Activated T-cell treated with anti-CD3 and anti-CD28 coated beads, Interleukin-2, amount 50 U/mL, for 48 hours (primary cell): ENCODE results near the gene SKI.
A peak's percentile ranks its signal among the peaks of the same experiment; 100 is the strongest.

ENCODE experiments used
- DNase-seq, 2 experiments: peaks; one replicate each; pipeline ENCODE4 v3.0.0-alpha.2; 2020

SKI gene

GRCh38 chr1:2228157-2228594, at the start of gene SKI:
TSS of gene SKI (plus strand) at chr1:2228319. CDS start at chr1:2228767, 448 bp downstream.
- DNase-seq: no peak

GRCh38 chr1:2178875-2179274, 49.2 kb upstream of the SKI start:
- no peak for DNase-seq

GRCh38 chr1:2179283-2180013, 48.7 kb upstream of the SKI start:
- DNase-seq: no peak

GRCh38 chr1:2180297-2181245, 47.5 kb upstream of the SKI start:
- no peak for DNase-seq

GRCh38 chr1:2181271-2181670, 46.8 kb upstream of the SKI start:
- DNase-seq: no peak

GRCh38 chr1:2181752-2182151, 46.4 kb upstream of the SKI start:
- no peak for DNase-seq

GRCh38 chr1:2182376-2182775, 45.7 kb upstream of the SKI start:
- DNase-seq: no peak

- no peak for DNase-seq
Observed at GRCh38 chr1:2183937-2184334, 44.2 kb upstream of the SKI start.

GRCh38 chr1:2184531-2184930, 43.6 kb upstream of the SKI start:
- DNase-seq: no peak

- no peak for DNase-seq
Observed at GRCh38 chr1:2184934-2185333, 43.2 kb upstream of the SKI start.

GRCh38 chr1:2185880-2186855, 42.0 kb upstream of the SKI start:
- DNase-seq: no peak

GRCh38 chr1:2186901-2187300, 41.2 kb upstream of the SKI start:
- DNase-seq: no peak

GRCh38 chr1:2187619-2188018, 40.5 kb upstream of the SKI start:
- DNase-seq: no peak

- no peak for DNase-seq
Observed at GRCh38 chr1:2188336-2188735, 39.8 kb upstream of the SKI start.

GRCh38 chr1:2189459-2190425, 38.4 kb upstream of the SKI start:
- peak; percentile 94 to 95 for DNase-seq

- no peak for DNase-seq
Observed at GRCh38 chr1:2190491-2190976, 37.6 kb upstream of the SKI start.

GRCh38 chr1:2192031-2192995, 35.8 kb upstream of the SKI start:
- no peak for DNase-seq

- DNase-seq: no peak
Observed at GRCh38 chr1:2193514-2194281, 34.4 kb upstream of the SKI start.

GRCh38 chr1:2194319-2194897, 33.7 kb upstream of the SKI start, which contains the start of gene FAAP20:
TSS of gene FAAP20 (minus strand) at chr1:2194772. CDS start at chr1:2194749, 23 bp downstream.
- peak in 1 of 2 experiments; percentile 89 for DNase-seq
